SJCRH30 (cell line): Measurements from ENCODE around the gene PPP2R3B. TPM values are rescaled to one million over a fixed set of nuclear protein-coding genes. Genes with fewer than 3 reads are reported as not detected.
A peak's percentile ranks its signal among the peaks of the same experiment; 100 is the strongest.
"Not testable (repeated sequence)": the region's sequence is repeated elsewhere in the genome, so short reads cannot be mapped to it uniquely, and the experiment has no call there.

ENCODE experiments used
- DNase-seq, 2 experiments: peaks; one replicate each; pipeline ENCODE4 v3.0.0-alpha.2; 2015 to 2020
- H3K27ac ChIP-seq: fragments of 250-450 bp; sonication (Bioruptor Pico); 2 replicates; pipeline ENCODE4 v1.5.1; 2020; ENCODE audit warnings: mild to moderate bottlenecking, moderate library complexity
- H3K27me3 ChIP-seq: fragments of 250-450 bp; sonication (Bioruptor Pico); 2 replicates; pipeline ENCODE4 v1.5.1; 2020; ENCODE audit warnings: mild to moderate bottlenecking, moderate library complexity
- H3K36me3 ChIP-seq: fragments of 250-450 bp; sonication (Bioruptor Pico); 2 replicates; pipeline ENCODE4 v1.5.1; 2020; ENCODE audit warnings: mild to moderate bottlenecking, moderate library complexity
- H3K4me1 ChIP-seq: fragments of 250-450 bp; sonication (Bioruptor Pico); 2 replicates; pipeline ENCODE4 v1.5.1; 2020; ENCODE audit warnings: mild to moderate bottlenecking, moderate library complexity
- H3K4me3 ChIP-seq: fragments of 250-450 bp; sonication (Bioruptor Pico); 2 replicates; pipeline ENCODE4 v1.5.1; 2020; ENCODE audit warnings: mild to moderate bottlenecking, moderate library complexity
- H3K9me3 ChIP-seq: fragments of 250-450 bp; sonication (Bioruptor Pico); replicated peaks from 2 replicates; pipeline ENCODE4 v1.5.1; 2020; ENCODE audit warnings: mild to moderate bottlenecking, moderate library complexity
- total RNA-seq: library from RNA; depleted of rRNA; stranded (reverse); fragments of >200 nt; shearing (Covaris generic); gene quantifications from 2 replicates; pipeline ENCODE4 v1.2.3, GENCODE V29; 2014

Gene PPP2R3B
- total RNA-seq, 1 experiment from 2014 or later: 29.2 TPM

DNA sequence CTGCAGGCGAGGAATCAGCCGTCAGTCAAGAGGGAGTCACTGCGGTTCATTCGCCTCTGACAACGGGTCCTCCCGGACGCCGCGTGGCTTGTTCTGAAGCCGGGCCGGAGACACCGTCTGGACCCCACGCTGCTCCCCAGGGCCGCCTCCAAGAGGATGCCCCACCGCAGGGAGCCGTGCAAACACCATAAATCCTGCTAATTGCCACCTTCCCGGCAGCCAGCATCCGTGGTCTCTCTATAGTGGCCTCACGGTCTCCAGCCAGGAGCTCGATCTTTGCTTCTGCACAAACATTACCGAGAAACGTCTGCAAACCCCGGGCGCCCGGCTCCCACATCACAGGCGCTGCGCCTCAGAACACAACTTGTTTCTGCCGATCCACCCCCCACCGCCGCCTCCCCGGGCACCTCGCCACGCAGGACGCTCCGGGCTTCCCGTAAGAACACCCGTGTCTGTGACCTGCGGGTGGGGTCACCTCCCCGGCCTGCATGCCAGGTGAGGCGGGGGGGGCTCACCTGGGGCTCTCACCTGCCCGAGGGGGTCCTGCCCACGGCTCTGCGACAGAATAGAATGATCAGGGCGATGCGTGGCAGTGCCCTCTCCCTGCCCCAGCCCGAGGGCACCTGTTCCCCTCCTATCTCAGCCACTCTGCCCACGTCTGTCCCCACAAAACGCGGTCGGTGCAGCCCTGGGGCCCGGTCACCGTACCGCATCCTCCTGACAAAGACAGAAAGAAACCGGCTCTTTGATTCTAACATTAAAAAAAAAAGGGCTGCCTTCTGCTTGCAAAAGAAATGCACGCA lies 32.4 kb upstream of the PPP2R3B start:
- no peak overlapping the region for H3K4me3 ChIP-seq
- no peaks in the 10 kb centered on the region for H3K9me3 ChIP-seq
- H3K27me3 ChIP-seq: no peaks in the 10 kb centered on the region
- H3K27ac ChIP-seq: no peak overlapping the region
- H3K36me3 ChIP-seq: no peaks in the 10 kb centered on the region
- no peak for DNase-seq
- no peaks in the 10 kb centered on the region for H3K4me1 ChIP-seq

DNA sequence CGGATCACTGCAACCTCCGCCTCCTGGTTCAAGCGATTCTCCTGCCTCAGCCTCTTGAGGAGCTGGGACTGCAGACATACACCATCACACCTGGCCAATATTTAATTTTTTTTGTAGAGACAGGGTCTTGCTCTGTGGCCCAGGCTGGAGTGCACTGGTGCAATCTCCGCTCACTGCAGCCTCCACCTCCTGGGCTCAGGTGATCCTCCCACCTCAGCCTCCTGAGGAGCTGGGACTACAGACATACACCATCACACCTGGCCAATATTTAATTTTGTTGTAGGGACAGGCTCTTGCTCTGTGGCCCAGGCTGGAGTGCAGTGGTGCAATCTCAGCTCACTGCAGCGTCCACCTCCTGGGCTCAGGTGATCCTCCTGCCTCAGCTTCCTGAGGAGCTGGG lies 28.8 kb upstream of the PPP2R3B start:
- not testable (repeated sequence) for H3K27me3 ChIP-seq, H3K9me3 ChIP-seq, H3K4me3 ChIP-seq, H3K27ac ChIP-seq, H3K36me3 ChIP-seq, DNase-seq, H3K4me1 ChIP-seq

DNA sequence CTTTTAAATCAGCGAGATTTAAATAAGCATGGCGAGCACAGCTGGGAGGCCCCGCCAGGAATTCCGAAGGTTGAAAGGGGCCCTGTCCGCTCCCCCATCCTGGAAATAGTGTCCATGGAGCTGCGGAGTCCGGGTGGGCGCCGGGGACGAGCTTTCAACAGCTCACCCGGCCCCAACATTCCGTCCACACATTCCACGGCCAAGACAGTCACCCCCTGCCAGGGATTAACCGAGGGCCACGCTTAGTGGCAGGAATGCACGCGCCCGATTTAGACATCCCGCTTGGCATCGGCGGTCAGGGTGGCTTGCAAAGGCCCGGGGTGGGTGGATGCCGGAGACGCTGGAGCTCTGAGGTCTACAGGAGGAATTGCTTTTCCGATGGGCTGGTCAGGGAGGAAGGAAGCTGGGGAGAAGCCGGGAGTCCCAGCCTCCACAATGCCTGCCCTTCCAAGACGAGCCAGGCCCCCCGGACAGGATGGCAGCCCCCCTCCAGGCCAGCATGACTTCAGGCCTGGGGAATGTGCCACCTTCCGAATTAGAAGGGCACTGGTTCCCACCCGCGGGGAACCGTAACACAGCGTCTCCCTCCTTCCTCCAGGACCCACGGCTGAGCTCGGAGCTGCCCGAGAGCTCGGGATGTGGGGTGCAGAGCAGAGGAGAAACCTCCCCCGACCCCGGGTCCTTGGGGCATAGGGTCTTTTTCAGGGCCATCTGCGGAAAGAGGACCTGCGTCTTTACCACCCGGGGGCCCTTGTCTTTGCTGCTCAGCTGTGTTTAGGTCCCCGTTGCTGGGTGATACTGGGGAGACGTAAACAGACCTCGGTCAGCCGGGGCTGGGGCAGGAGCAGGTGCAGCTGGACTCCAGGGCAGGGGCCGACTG lies 26.9 kb upstream of the PPP2R3B start:
- peak; percentile 75 to 82 for DNase-seq
- Histone ChIP-seq H3K4me3 (peak overlapping the region; percentile 51), H3K27me3 (no peaks in the 10 kb centered on the region), H3K4me1 (peaks cover 7% of the 10 kb centered on the region; the same call in 1 of the 2 replicates), H3K9me3 (no peaks in the 10 kb centered on the region), H3K27ac (peak overlapping the region; percentile 93), H3K36me3 (no peaks in the 10 kb centered on the region)

DNA sequence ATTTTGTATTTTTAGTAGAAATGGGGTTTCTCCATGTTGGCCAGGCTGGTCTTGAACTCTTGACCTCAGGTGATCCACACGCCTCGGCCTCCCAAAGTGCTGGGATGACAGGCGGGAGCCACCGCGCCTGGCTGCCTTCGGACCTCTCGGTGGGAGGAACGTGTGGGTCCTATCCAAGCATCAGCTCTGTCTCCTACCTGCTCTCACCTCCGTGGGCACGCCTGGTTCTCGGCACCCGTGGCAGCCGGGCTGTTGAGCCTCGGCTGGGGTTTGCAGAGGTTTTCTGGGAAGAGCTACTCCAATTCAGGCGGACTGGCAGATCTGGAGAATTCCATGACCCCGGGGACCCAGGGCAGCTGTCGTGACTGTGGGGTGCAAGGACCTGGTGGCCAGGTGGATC lies 23.6 kb upstream of the PPP2R3B start:
- no peaks in the 10 kb centered on the region for H3K9me3 ChIP-seq
- no peak overlapping the region for H3K4me3 ChIP-seq
- no peaks in the 10 kb centered on the region for H3K36me3 ChIP-seq
- no peaks in the 10 kb centered on the region for H3K27me3 ChIP-seq
- H3K27ac ChIP-seq: no peak overlapping the region
- H3K4me1 ChIP-seq: peaks cover 7% of the 10 kb centered on the region; the same call in 1 of the 2 replicates
- no peak for DNase-seq

DNA sequence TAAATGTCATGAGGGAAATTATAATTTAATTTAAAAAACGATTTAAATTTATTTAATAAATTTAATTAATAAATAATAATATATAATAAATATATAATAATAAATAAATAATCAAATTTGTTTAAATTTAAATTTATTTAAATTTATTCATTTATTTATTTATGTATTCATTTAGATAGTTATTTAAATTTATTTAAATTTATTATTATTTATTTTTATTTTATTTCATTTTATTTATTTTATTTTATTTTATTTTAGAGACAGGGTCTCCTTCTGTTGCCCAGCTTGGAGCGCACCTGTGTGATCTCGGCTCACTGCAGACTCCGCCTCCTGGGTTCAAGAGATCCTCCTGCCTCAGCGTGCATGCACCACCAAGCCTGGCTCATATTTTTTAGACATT lies 18.4 kb upstream of the PPP2R3B start:
- H3K36me3 ChIP-seq: no peaks in the 10 kb centered on the region
- H3K27me3 ChIP-seq: no peaks in the 10 kb centered on the region
- DNase-seq: no peak
- H3K9me3 ChIP-seq: no peaks in the 10 kb centered on the region
- H3K4me1 ChIP-seq: no peaks in the 10 kb centered on the region
- H3K27ac ChIP-seq: no peak overlapping the region
- no peak overlapping the region for H3K4me3 ChIP-seq

DNA sequence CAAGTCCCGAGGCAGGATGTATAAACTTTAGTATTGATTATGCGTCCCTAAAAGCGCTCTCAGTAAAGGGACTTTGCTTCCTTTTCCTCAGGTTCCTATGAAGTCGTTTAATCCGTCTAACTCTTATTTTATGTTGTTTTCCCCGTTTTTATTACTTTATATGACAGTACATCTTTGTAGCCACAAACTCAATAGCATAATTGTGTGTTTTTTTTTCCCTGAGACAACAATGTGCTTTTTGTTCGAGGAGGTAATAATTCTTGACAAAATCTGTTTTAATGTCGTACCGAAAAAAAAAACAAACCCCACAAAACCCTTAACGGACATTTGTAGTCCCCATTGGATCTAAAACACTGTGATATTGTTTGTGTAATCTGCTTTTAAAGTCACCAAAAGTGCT lies 17.9 kb upstream of the PPP2R3B start:
- no peaks in the 10 kb centered on the region for H3K36me3 ChIP-seq
- H3K27me3 ChIP-seq: no peaks in the 10 kb centered on the region
- DNase-seq: peak in 1 of 2 experiments; percentile 6
- H3K4me3 ChIP-seq: no peak overlapping the region
- H3K4me1 ChIP-seq: no peaks in the 10 kb centered on the region
- H3K27ac ChIP-seq: no peak overlapping the region
- no peaks in the 10 kb centered on the region for H3K9me3 ChIP-seq

DNA sequence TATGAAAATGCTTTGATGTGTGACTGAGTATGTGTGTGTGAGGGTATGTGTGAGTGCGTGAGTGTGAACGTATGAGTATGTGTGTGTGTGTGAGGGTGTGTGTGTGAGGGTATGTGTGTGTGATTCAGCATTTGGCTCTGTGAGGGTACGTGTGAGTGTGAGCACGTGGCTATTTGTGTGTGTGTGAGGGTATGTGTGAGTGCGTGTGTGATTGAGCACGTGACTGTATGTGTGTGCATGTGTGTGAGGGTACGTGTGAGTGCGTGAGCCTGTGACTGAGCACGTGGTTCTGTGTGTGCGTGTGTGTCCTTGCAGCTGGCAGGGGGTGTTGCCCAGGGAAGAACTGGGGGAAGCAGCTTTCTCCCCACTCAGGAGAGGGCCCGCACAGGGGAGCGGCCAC lies 16.1 kb upstream of the PPP2R3B start:
- DNase-seq: no peak
- peaks cover 6% of the 10 kb centered on the region; the same call in 1 of the 2 replicates for H3K4me1 ChIP-seq
- H3K27me3 ChIP-seq: no peaks in the 10 kb centered on the region
- no peak overlapping the region for H3K27ac ChIP-seq
- no peak overlapping the region for H3K4me3 ChIP-seq
- H3K9me3 ChIP-seq: no peaks in the 10 kb centered on the region
- no peaks in the 10 kb centered on the region for H3K36me3 ChIP-seq

DNA sequence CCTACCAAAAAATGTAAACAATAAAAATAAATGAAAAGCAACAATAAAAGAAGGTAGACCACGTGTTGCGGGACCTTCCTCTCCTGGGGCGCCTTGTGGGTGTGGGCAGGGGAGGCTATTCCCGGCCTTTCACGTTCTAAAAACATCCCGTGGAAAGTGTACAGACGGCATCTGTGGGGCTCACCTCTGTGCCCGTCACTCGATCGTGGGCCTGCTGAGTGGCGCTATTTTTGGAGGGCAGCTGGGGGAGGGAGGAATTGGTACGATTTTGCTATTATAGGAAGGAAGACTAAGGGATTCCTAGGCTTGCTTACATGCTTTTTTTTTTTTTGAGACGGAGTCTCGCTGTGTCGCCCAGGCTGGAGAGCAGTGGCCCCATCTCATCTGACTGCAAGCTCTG lies 13.6 kb upstream of the PPP2R3B start:
- no peak overlapping the region for H3K4me3 ChIP-seq
- peaks cover 6% of the 10 kb centered on the region; the same call in 1 of the 2 replicates for H3K4me1 ChIP-seq
- H3K36me3 ChIP-seq: no peaks in the 10 kb centered on the region
- no peak overlapping the region for H3K27ac ChIP-seq
- H3K27me3 ChIP-seq: no peaks in the 10 kb centered on the region
- H3K9me3 ChIP-seq: no peaks in the 10 kb centered on the region
- DNase-seq: no peak

DNA sequence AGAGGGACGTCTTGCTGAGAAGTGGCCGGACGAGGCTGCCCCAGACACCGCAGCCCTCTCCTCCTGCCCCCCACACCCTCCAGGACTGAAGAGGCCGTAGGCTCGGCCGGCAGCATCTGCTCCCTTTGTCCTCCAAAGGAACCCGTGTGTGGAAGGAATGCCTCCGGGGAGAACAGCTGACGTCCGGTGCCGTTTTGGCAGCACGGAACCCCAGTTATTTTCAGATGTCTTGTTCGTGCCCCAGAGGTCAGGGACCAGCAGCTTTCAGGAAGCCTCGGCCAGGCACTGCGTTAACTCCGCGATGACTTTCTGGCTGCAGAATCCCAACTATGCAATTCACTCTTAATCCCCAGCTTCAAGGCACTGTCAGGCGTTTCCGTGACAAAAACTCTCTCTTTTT lies 10.9 kb upstream of the PPP2R3B start:
- H3K4me3 ChIP-seq: peak overlapping the region; percentile 3; the same call in 1 of the 2 replicates
- H3K36me3 ChIP-seq: no peaks in the 10 kb centered on the region
- H3K9me3 ChIP-seq: no peaks in the 10 kb centered on the region
- DNase-seq: peak; percentile 84 to 91
- peak overlapping the region; percentile 68 for H3K27ac ChIP-seq
- no peaks in the 10 kb centered on the region for H3K27me3 ChIP-seq
- peaks cover 6% of the 10 kb centered on the region; the same call in 1 of the 2 replicates for H3K4me1 ChIP-seq

DNA sequence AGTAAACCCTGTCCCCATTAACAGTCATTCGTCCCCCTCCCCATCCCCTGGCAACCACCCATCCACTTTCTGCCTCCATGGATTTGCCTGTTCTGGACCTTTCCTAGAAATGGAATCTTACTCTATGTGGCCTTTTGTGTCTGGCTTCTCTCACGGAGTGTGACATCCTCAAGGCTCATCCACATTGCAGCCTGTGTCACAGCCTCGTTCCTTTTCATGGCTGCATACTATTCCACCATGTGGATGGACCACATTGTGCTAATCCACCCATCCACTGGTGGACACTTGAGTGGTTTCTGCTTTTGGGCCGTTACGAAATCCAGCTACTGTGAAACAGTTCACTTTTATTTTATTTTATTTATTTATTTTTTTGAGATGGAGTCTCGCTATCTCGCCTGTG lies 8.1 kb upstream of the PPP2R3B start:
- no peak overlapping the region for H3K27ac ChIP-seq
- DNase-seq: no peak

DNA sequence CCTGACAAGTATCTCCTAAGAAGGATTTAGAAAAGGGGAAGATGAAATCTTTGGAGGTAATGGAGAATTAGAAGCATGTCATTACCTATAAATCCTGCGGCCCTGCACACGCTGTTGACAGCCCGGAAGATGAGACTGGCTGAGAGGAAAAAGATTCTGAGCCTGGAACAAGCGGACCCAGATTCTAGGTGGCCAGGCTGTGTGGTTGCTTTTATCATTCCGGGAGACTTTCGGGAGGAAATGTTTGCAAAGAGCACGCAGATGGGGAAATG lies 5.8 kb upstream of the PPP2R3B start:
- Histone ChIP-seq H3K4me1 (peaks cover 4% of the 10 kb centered on the region; the same call in 1 of the 2 replicates), H3K36me3 (no peaks in the 10 kb centered on the region), H3K27me3 (no peaks in the 10 kb centered on the region), H3K27ac (no peak overlapping the region), H3K9me3 (no peaks in the 10 kb centered on the region), H3K4me3 (no peak overlapping the region)
- DNase-seq: no peak

More for the DNA sequence above, 8.1 kb upstream of the PPP2R3B start:
- Histone ChIP-seq H3K27me3 (no peaks in the 10 kb centered on the region), H3K9me3 (no peaks in the 10 kb centered on the region), H3K4me3 (no peak overlapping the region), H3K4me1 (peaks cover 6% of the 10 kb centered on the region; the same call in 1 of the 2 replicates), H3K36me3 (no peaks in the 10 kb centered on the region)

DNA sequence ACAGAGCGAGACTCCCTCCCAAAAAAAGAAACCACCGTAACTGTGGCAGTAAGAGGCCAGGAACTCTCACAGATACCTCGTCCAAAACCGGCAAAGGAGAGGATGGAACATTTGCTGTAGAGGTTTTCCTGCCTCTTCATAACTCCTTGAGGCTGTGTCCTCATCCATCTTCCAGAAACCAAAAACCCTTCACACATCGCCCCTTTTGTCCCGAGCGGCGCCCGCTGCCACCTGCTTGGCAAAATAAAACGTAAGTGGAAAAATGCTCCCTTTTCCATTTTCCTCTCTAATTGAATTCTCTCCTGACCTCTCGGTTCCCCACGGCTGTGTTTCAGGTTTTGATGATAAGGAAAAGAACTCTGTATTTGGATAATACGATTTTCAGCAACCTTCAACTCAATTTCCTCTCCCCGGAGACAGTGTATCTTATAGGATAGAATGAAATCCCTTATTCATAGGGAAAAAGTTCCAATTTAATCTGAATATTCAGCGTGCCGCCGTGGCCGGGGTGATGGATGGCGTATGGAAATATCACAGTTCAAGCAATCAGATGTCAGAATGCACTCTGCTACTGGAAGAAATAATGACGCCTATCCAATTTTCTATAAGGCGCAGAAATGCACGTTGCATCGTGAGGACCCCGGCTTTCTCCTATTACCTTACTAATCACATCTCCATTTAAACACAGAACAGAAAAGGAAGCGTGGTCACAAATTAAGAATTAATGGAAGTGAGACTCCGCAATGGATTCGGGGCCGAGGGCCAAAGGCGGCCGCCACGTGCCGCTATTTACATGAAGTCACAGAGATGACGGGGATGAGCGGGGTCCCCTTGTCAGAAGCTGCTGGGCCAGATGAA lies 5.2 kb upstream of the PPP2R3B start:
- H3K27ac ChIP-seq: no peak overlapping the region
- no peak for DNase-seq
- H3K9me3 ChIP-seq: no peaks in the 10 kb centered on the region
- no peak overlapping the region for H3K4me3 ChIP-seq
- peaks cover 4% of the 10 kb centered on the region; the same call in 1 of the 2 replicates for H3K4me1 ChIP-seq
- H3K36me3 ChIP-seq: no peaks in the 10 kb centered on the region
- no peaks in the 10 kb centered on the region for H3K27me3 ChIP-seq

DNA sequence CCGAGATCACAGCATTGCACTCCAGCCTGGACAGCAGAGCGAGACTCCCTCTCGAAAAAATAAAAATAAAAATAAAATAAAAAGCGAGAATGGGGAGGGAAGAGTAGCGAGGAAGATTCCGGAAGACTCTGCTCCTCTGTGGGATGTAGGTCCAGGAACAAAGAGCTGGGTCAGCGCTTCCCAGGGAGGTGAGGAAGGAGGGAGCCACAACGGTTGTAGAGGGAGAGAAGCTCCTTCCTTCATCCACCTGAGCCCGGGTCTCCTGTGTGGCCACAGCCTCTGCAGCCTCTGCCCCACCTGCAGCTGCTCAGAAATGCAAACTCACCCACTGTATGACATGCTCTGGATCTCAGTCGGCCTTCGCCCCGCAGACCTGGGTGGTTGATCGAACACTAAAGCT lies 3.8 kb upstream of the PPP2R3B start:
- DNase-seq: no peak
- Histone ChIP-seq H3K36me3 (no peaks in the 10 kb centered on the region), H3K4me3 (no peak overlapping the region), H3K9me3 (no peaks in the 10 kb centered on the region), H3K4me1 (peaks cover 4% of the 10 kb centered on the region; the same call in 1 of the 2 replicates), H3K27me3 (no peaks in the 10 kb centered on the region), H3K27ac (no peak overlapping the region)

DNA sequence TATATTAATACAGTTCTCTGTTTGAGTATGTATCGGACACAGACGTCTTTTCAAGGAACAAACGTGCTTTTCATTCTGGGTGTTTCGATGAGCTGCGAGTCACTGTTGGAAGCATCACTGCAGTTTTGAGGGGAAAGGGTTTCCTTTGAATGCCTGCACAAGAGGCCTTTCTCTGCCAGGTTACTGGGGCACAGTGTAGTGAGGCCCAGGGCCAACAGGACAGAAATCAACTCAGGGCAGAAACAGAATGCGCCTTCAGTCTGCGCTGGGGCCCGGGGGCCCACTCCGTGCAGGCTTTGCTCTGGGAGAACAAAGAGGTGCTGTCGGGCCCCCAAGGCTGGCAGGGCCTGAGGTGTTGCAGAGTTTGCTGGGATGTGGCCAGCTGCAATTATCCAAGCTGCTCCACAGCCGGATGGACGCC lies 2.3 kb upstream of the PPP2R3B start:
- H3K4me3 ChIP-seq: peak overlapping the region; percentile 21
- H3K27ac ChIP-seq: peak overlapping the region; percentile 99
- H3K36me3 ChIP-seq: no peaks in the 10 kb centered on the region
- H3K27me3 ChIP-seq: no peaks in the 10 kb centered on the region
- H3K4me1 ChIP-seq: peaks cover 4% of the 10 kb centered on the region; the same call in 1 of the 2 replicates
- H3K9me3 ChIP-seq: no peaks in the 10 kb centered on the region
- DNase-seq: peak; percentile 83 to 85
